Epithelial cell of esophagus (primary cell): ENCODE results near the gene CD6.

Experiments
- DNase-seq: peaks from one replicate; pipeline ENCODE4 v3.0.0; 2010; ENCODE audit warnings: low read depth
- H3K4me3 ChIP-seq: 2 replicates; pipeline ENCODE4 v1.5.1; 2011; ENCODE audit warnings: mild to moderate bottlenecking, low read length, control low read depth
- TF ChIP-seq, protein P1 (sequence below): IDR thresholded peaks from 2 replicates; pipeline ENCODE4 v1.5.1; 2011; ENCODE audit warnings: low read depth, mild to moderate bottlenecking, low read length, control low read depth, inconsistent platforms; ENCODE audit not compliant: insufficient read depth; ENCODE audit errors: missing control alignments

The CD6 gene

DNA sequence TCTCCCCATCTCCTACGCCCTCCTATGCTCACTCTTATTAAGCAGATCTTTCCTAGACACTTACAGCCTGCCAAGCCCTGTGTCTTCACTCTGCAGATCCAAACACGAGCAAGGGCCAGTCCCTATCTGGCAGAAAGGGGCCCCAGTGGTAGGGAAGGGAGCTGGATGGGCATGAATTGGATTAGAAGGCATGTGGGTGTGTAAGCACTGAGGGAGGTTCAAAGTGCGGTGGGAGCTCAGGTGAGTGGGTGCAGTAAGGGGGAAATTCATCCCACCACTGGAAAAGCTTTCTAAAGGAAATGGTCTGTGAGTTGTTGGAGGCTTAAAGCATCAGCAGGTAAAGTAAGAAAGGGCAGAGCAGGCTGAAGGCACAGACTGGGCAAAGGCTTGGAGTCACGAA is 41.7 kb upstream of the CD6 start:
- no peak overlapping the region for H3K4me3 ChIP-seq
- DNase-seq: no peak
- TF ChIP-seq, protein P1, sequence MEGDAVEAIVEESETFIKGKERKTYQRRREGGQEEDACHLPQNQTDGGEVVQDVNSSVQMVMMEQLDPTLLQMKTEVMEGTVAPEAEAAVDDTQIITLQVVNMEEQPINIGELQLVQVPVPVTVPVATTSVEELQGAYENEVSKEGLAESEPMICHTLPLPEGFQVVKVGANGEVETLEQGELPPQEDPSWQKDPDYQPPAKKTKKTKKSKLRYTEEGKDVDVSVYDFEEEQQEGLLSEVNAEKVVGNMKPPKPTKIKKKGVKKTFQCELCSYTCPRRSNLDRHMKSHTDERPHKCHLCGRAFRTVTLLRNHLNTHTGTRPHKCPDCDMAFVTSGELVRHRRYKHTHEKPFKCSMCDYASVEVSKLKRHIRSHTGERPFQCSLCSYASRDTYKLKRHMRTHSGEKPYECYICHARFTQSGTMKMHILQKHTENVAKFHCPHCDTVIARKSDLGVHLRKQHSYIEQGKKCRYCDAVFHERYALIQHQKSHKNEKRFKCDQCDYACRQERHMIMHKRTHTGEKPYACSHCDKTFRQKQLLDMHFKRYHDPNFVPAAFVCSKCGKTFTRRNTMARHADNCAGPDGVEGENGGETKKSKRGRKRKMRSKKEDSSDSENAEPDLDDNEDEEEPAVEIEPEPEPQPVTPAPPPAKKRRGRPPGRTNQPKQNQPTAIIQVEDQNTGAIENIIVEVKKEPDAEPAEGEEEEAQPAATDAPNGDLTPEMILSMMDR: no peak

DNA sequence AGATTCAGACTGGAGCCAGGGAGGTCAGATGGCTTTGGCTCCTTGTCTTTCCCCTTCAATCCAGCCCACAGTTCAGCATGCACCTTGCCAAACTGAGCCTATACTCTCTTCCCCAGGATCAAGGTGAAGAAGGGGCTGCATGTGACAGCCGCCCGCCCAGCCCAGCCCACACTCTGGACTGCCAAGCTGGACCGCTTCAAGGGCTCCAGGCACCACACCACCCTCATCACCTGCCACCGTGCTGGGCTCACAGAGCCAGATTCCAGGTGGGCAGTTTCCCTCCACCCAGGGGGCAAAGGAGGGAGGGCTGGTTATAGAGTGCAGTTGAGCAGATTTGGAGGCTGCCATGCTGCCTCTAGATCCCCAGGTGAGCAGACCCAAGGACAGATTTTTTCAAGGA is 41.1 kb upstream of the CD6 start:
- TF ChIP-seq, protein P1: no peak
- H3K4me3 ChIP-seq: no peak overlapping the region

DNA sequence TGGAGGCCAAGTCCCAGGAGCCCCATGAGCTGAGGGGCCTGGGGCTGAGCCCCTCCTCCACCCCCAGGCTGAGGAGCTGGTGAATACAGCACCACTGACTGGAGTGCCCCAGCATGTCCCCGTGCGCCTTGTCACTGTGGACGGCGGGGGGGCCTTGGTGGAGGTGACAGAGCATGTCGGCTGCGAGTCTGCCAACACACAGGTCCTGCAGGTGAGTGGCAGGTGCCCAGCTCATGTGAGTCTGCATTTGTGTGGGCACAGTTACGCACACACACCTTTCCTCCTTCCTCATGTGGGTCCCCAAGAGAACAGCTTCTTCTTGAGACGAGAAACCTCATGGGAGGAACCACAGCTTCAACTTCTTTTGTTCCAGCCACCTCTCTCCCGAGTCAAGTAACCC is 39.6 kb upstream of the CD6 start:
- TF ChIP-seq, protein P1: no peak
- no peak for DNase-seq
- H3K4me3 ChIP-seq: no peak overlapping the region

More for the DNA sequence above, 41.1 kb upstream of the CD6 start:
- no peak for DNase-seq

DNA sequence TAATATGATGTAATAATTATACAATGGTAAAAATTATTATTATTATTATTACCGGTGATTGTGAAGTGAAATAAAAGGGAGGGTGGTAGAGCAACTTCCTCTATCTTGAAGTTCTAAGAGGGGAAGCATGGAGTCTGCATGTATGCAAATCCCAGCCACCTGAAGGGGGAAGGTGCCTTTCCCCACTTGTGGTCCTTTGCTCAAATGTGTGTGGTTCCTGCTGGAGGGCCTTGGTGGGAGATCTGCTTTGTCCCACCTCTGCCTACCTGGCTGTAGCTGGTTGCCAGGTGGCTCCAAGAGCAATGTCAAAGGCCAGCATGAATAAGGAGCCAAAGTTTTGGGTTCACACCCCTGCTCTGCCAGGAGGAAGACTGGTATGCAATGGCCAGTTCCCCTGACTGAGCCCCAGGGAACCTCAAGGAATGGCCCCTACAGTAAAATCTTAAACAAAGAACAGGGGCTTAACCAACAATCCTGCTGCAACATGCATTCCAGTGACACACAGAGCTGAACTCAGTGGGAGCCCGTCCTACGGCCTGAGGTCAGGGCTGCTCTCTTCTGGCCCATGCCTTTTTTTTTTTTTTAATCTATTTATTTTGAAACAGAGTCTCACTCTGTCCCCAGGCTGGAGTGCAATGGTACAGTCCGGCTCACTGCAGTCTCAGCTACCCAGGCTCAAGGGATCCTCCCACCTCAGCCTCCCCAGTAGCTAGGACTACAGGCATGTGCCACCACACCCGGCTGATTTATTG is 38.7 kb upstream of the CD6 start:
- TF ChIP-seq, protein P1: no peak
- no peak overlapping the region for H3K4me3 ChIP-seq
- no peak for DNase-seq

DNA sequence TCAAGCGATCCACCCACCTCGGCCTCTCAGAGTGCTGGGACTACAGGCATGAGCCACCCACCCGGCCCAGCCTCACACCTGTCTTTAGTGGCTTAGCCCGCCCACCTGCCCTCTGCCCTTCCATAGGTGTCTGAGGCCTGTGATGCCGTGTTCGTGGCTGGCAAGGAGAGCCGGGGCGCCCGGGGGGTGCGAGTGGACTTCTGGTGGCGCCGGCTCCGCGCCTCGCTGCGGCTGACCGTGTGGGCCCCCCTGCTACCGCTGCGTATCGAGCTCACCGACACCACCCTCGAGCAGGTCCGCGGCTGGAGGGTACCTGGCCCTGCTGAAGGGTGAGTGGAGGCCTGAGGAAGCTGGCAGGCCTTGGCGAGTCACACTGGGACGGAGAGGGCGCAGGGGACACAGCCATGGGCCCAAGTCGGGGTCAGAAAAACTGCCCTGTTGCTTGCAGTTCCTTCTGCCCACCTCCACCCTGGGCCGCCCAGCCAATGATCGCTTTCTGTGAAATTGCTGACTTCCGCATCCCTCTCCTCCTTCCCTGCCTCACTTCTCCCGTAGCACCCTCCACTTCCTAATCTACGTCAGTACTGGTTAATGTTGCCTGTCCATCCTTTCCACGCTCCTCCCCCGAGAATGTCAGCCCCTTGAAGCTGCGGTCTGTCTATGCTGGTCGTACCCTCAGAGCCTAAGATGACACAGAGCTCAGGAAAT is 37.9 kb upstream of the CD6 start:
- TF ChIP-seq, protein P1: no peak
- no peak overlapping the region for H3K4me3 ChIP-seq
- DNase-seq: no peak

DNA sequence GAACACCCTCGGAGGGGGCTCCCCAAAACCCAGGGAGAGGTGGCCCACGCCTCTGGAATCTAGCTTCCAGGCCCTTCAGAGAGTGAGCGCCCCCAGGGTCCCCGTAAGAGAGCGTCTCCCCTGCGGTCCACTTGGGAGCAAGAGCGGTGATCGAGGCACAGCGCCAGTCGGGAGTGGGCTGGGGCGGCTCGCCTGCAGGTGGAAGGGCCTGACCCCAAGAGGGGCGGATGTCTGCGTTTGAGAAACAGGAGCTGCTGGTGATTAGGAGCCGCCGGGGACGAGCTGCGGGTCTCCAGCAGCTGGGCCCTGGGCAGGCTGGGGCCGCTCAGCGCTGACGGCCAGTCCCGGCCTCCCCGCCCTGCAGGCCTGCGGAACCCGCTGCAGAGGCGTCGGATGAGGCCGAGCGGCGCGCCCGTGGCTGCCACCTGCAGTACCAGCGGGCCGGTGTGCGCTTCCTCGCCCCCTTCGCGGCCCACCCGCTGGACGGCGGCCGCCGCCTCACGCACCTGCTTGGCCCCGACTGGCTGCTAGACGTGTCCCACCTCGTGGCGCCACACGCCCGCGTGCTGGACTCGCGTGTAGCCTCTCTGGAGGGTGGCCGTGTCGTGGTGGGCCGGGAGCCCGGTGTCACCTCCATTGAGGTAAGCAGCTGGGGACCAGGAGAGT is 37.2 kb upstream of the CD6 start:
- H3K4me3 ChIP-seq: no peak overlapping the region
- TF ChIP-seq, protein P1: no peak
- DNase-seq: no peak
